Breast epithelium (tissue), 4 donors: ENCODE results near the gene GALNT6. TPM values are rescaled to one million over a fixed set of nuclear protein-coding genes. Genes with fewer than 3 reads are reported as not detected.

ENCODE experiments used
- DNase-seq, 2 donors: peaks; one replicate each; pipeline ENCODE4 v3.0.0-alpha.2; 2019; ENCODE audit warnings: low spot score in 2 of 2
- H3K27ac ChIP-seq, 2 donors: fragments of 200-600 bp; sonication (generic) in 1 of 2; one replicate each; pipeline ENCODE4 v1.5.1; 2016 to 2019; ENCODE audit warnings: mild to moderate bottlenecking in 1 of 2
- H3K27me3 ChIP-seq, 2 donors: fragments of 200-600 bp; sonication (generic) in 1 of 2; one replicate each; pipeline versions ENCODE4 v1.5.1 to v1.6.0; 2017 to 2019; ENCODE audit warnings: control low read depth in 1 of 2, mild to moderate bottlenecking in 1 of 2
- H3K36me3 ChIP-seq: fragments of 200-600 bp; one replicate; pipeline ENCODE4 v1.5.1; 2019
- H3K4me1 ChIP-seq, 2 donors: fragments of 200-600 bp; sonication (generic); one replicate each; pipeline ENCODE4 v1.5.1; 2016 to 2019; ENCODE audit warnings: control low read depth in 1 of 2
- H3K4me3 ChIP-seq, 3 donors: fragments of 200-600 bp; sonication (generic); 1 replicate in 2 of 3; 2 replicates in 1 of 3; pipeline ENCODE4 v1.5.1; 2016 to 2019; ENCODE audit warnings: mild to moderate bottlenecking in 3 of 3, moderate library complexity in 2 of 3
- H3K9me3 ChIP-seq, 2 donors: fragments of 200-600 bp; sonication (generic) in 1 of 2; one replicate each; pipeline ENCODE4 v1.5.1; 2016 to 2019; ENCODE audit warnings: control low read depth in 1 of 2
- CTCF ChIP-seq, 3 donors: fragments of 450-650 bp; IDR thresholded peaks; one replicate each; pipeline ENCODE4 v1.5.1; 2016 to 2017; ENCODE audit warnings: antibody characterized with exemption in 3 of 3, mild to moderate bottlenecking in 3 of 3, moderate library complexity in 3 of 3
- POLR2A ChIP-seq: fragments of 450-650 bp; IDR thresholded peaks from one replicate; pipeline ENCODE4 v1.6.1; 2016; ENCODE audit warnings: antibody characterized with exemption, mild to moderate bottlenecking, moderate library complexity
- POLR2AphosphoS5 ChIP-seq, 3 donors: sonication (generic); formaldehyde crosslinking; IDR thresholded peaks; one replicate each; pipeline ENCODE4 v1.6.1; 2017; ENCODE audit warnings: antibody characterized with exemption in 3 of 3
- intact Hi-C: fragments of 100-400 bp; cut with DNase I; formaldehyde crosslinking; loops from one replicate; pipeline ENCODE4 v1.15.1; 2023; ENCODE audit warnings: low total_unique reads
- total RNA-seq, 3 donors: library from RNA; depleted of rRNA; stranded (reverse); fragments of >200 nt; gene quantifications; one replicate each; pipeline ENCODE4 v1.1.0, GENCODE V29; 2016

GALNT6 gene
- total RNA-seq, 3 donors from 2014 or later: 5.8 to 55.8 (median 48.2) TPM

GRCh38 chr12:51413791-51414190 lies 22.6 kb upstream of the GALNT6 start:
- TF ChIP-seq CTCF (IDR thresholded peaks at IDR 0.05) (no peak), POLR2AphosphoS5 (IDR thresholded peaks at IDR 0.05) (no peak)

GRCh38 chr12:51413149-51413548 lies 21.9 kb upstream of the GALNT6 start:
- no peak for TF ChIP-seq CTCF (IDR thresholded peaks at IDR 0.05)
- TF ChIP-seq POLR2AphosphoS5 (IDR thresholded peaks at IDR 0.05): no peak
- TF ChIP-seq POLR2A: no peak
- Histone ChIP-seq H3K36me3 (no peaks in the 10 kb centered on the region), H3K27me3 (no peaks in the 10 kb centered on the region), H3K27ac (no peak overlapping the region), H3K9me3 (no peaks in the 10 kb centered on the region), H3K4me3 (no peak overlapping the region), H3K4me1 (no peaks in the 10 kb centered on the region)
- no peak for DNase-seq
- intact Hi-C loops: no loop called here

More at GRCh38 chr12:51413791-51414190, 22.6 kb upstream of the GALNT6 start:
- no peak for DNase-seq
- Histone ChIP-seq H3K4me3 (no peak overlapping the region), H3K4me1 (no peaks in the 10 kb centered on the region), H3K9me3 (no peaks in the 10 kb centered on the region), H3K36me3 (no peaks in the 10 kb centered on the region), H3K27ac (no peak overlapping the region), H3K27me3 (no peaks in the 10 kb centered on the region)
- intact Hi-C loops: no loop called here

- intact Hi-C loops: no loop called here
- H3K27me3 ChIP-seq: no peaks in the 10 kb centered on the region
- TF ChIP-seq POLR2AphosphoS5 (IDR thresholded peaks at IDR 0.05) (no peak), POLR2A (no peak)
- H3K27ac ChIP-seq: no peak overlapping the region
- H3K9me3 ChIP-seq: no peaks in the 10 kb centered on the region
- no peak overlapping the region for H3K4me3 ChIP-seq
- DNase-seq: no peak
- no peaks in the 10 kb centered on the region for H3K4me1 ChIP-seq
- H3K36me3 ChIP-seq: no peaks in the 10 kb centered on the region
These were observed 18.6 kb upstream of the GALNT6 start for GRCh38 chr12:51409846-51410245.

- H3K4me1 ChIP-seq: no peaks in the 10 kb centered on the region
- no peak overlapping the region for H3K27ac ChIP-seq
- TF ChIP-seq CTCF (IDR thresholded peaks at IDR 0.05) (no peak), POLR2AphosphoS5 (IDR thresholded peaks at IDR 0.05) (no peak)
- intact Hi-C loops: no loop called here
- H3K27me3 ChIP-seq: no peaks in the 10 kb centered on the region
- no peak overlapping the region for H3K4me3 ChIP-seq
- H3K36me3 ChIP-seq: no peaks in the 10 kb centered on the region
- no peaks in the 10 kb centered on the region for H3K9me3 ChIP-seq
- DNase-seq: no peak
These were observed 16.4 kb upstream of the GALNT6 start for GRCh38 chr12:51407604-51408003.

- H3K36me3 ChIP-seq: no peaks in the 10 kb centered on the region
- H3K4me1 ChIP-seq: no peaks in the 10 kb centered on the region
- TF ChIP-seq CTCF (IDR thresholded peaks at IDR 0.05) (no peak), POLR2AphosphoS5 (IDR thresholded peaks at IDR 0.05) (no peak), POLR2A (no peak)
- no peak overlapping the region for H3K4me3 ChIP-seq
- intact Hi-C loops: no loop called here
- no peaks in the 10 kb centered on the region for H3K9me3 ChIP-seq
- DNase-seq: no peak
- H3K27ac ChIP-seq: no peak overlapping the region
- H3K27me3 ChIP-seq: no peaks in the 10 kb centered on the region
These were observed 15.7 kb upstream of the GALNT6 start for GRCh38 chr12:51406859-51407258.

- H3K27ac ChIP-seq: no peak overlapping the region
- intact Hi-C loops: no loop called here
- TF ChIP-seq POLR2A (no peak), CTCF (IDR thresholded peaks at IDR 0.05) (no peak), POLR2AphosphoS5 (IDR thresholded peaks at IDR 0.05) (no peak)
These were observed 15.1 kb upstream of the GALNT6 start for GRCh38 chr12:51406290-51406689.

More at GRCh38 chr12:51406290-51406689, 15.1 kb upstream of the GALNT6 start:
- Histone ChIP-seq H3K4me1 (no peaks in the 10 kb centered on the region), H3K9me3 (no peaks in the 10 kb centered on the region), H3K36me3 (no peaks in the 10 kb centered on the region), H3K27me3 (no peaks in the 10 kb centered on the region), H3K4me3 (no peak overlapping the region)
- DNase-seq: no peak
